H1 (cell line): ENCODE results near the gene LRRC63. TPM values are rescaled to one million over a fixed set of nuclear protein-coding genes. Genes with fewer than 3 reads are reported as not detected.

Source experiments
- CTCF ChIA-PET: fragments of 300-600 bp; sonication (Branson Sonifier 250); formaldehyde crosslinking; loops from one replicate; lab custom pipeline; 2021; ENCODE audit not compliant: partially characterized antibody; lab: Charles Lee
- POLR2A ChIA-PET: fragments of 300-600 bp; sonication (Branson Sonifier 250); formaldehyde crosslinking; loops from one replicate; lab custom pipeline; 2021; ENCODE audit warnings: inconsistent platforms; ENCODE audit not compliant: partially characterized antibody; lab: Charles Lee
- DNase-seq, 2 experiments: peaks; one replicate each; pipeline versions ENCODE4 v3.0.0 to v3.0.0-alpha.2; 2010 to 2022; ENCODE audit warnings: low spot score in 2 of 2, low read depth in 1 of 2, mixed read lengths in 1 of 2
- FAIRE-seq: peaks from 2 replicates; lab custom pipeline; 2011; peaks lifted over from hg19 to GRCh38; lab: Jason Lieb, UNC
- H2AFZ ChIP-seq: 2 replicates; pipeline ENCODE4 v1.8.1; 2012; ENCODE audit warnings: low read length, inconsistent platforms
- H2AK5ac ChIP-seq: 2 replicates; pipeline ENCODE4 v1.6.1; 2013; ENCODE audit warnings: low read depth, low read length
- H2BK120ac ChIP-seq: replicated peaks from 2 replicates; pipeline ENCODE3; 2013; ENCODE audit warnings: low read depth, low read length, inconsistent platforms
- H2BK12ac ChIP-seq: 2 replicates; pipeline ENCODE4 v1.6.1; 2013; ENCODE audit warnings: low read depth, low read length
- H2BK15ac ChIP-seq: 2 replicates; pipeline ENCODE4 v1.6.1; 2013; ENCODE audit warnings: low read length
- H2BK20ac ChIP-seq: 2 replicates; pipeline ENCODE4 v1.6.1; 2013; ENCODE audit warnings: low read length
- H2BK5ac ChIP-seq: 2 replicates; pipeline ENCODE4 v1.6.1; 2013; ENCODE audit warnings: low read depth, low read length
- H3K14ac ChIP-seq: 2 replicates; pipeline ENCODE4 v1.6.1; 2013; ENCODE audit warnings: inconsistent platforms; ENCODE audit not compliant: insufficient read length
- H3K18ac ChIP-seq: 2 replicates; pipeline ENCODE4 v1.6.1; 2013; ENCODE audit warnings: low read length; ENCODE audit errors: extremely low read depth
- H3K23ac ChIP-seq: 2 replicates; pipeline ENCODE4 v1.6.1; 2013; ENCODE audit warnings: inconsistent platforms; ENCODE audit not compliant: insufficient read length
- H3K23me2 ChIP-seq: 2 replicates; pipeline ENCODE4 v1.6.1; 2013; ENCODE audit warnings: low read depth, low read length
- H3K27ac ChIP-seq: 2 replicates; pipeline ENCODE4 v1.6.1; 2011; ENCODE audit warnings: low read depth, low read length, inconsistent platforms
- H3K27me3 ChIP-seq, 4 experiments: replicated peaks in 1 of 4; 1 replicate in 1 of 4; 2 replicates in 3 of 4; pipeline versions ENCODE4 v1.6.1 to v1.8.1; 2011 to 2013; ENCODE audit warnings: low read length in 3 of 4, mild to moderate bottlenecking in 3 of 4, inconsistent platforms in 2 of 4, mixed read lengths in 2 of 4, moderate library complexity in 1 of 4; ENCODE audit not compliant: control insufficient read depth in 3 of 4, insufficient read depth in 3 of 4; ENCODE audit errors: extremely low read depth in 1 of 4
- H3K36me3 ChIP-seq, 4 experiments: 2 replicates each; pipeline versions ENCODE4 v1.6.1 to v1.8.1; 2011 to 2013; ENCODE audit warnings: mild to moderate bottlenecking in 4 of 4, low read length in 3 of 4, moderate library complexity in 2 of 4, control low read depth in 1 of 4, inconsistent platforms in 1 of 4; ENCODE audit not compliant: insufficient read depth in 4 of 4, control insufficient read depth in 2 of 4
- H3K4ac ChIP-seq: replicated peaks from 2 replicates; pipeline ENCODE3; 2013; ENCODE audit warnings: low read length, low read depth, mixed read lengths, inconsistent platforms; ENCODE audit not compliant: insufficient read length
- H3K4me1 ChIP-seq, 4 experiments: replicated peaks in 1 of 4; 1 replicate in 1 of 4; 2 replicates in 3 of 4; pipeline versions ENCODE4 v1.6.1 to v1.8.1; 2011 to 2013; ENCODE audit warnings: low read length in 3 of 4, inconsistent platforms in 2 of 4, mixed read lengths in 1 of 4; ENCODE audit not compliant: insufficient read depth in 4 of 4, control insufficient read depth in 3 of 4
- H3K4me2 ChIP-seq, 2 experiments: 2 replicates each; pipeline versions ENCODE4 v1.6.1 to v1.8.1; 2011 to 2013; ENCODE audit warnings: low read depth in 2 of 2, low read length in 2 of 2, control low read depth in 1 of 2, inconsistent platforms in 1 of 2, mild to moderate bottlenecking in 1 of 2; ENCODE audit not compliant: insufficient read depth in 1 of 2
- H3K4me3 ChIP-seq, 4 experiments: fragments of 200-600, 300-600 bp in 1 of 4; sonication (generic), shearing (Covaris generic), sonication (Bioruptor Twin) in 1 of 4; 2 replicates each; pipeline versions ENCODE4 v1.5.1 to v1.8.1; 2011 to 2016; ENCODE audit warnings: low read length in 4 of 4, low read depth in 3 of 4, control low read depth in 2 of 4, inconsistent platforms in 2 of 4, mild to moderate bottlenecking in 2 of 4, mixed read lengths in 1 of 4, moderate library complexity in 1 of 4; ENCODE audit not compliant: insufficient read depth in 2 of 4; ENCODE audit errors: extremely low read depth in 1 of 4
- H3K56ac ChIP-seq: replicated peaks from 2 replicates; pipeline ENCODE3; 2013; ENCODE audit warnings: low read depth, mild to moderate bottlenecking, mixed read lengths, low read length, inconsistent platforms; ENCODE audit not compliant: insufficient read length
- H3K79me1 ChIP-seq: 2 replicates; pipeline ENCODE4 v1.6.1; 2013; ENCODE audit warnings: low read depth, low read length, control low read depth
- H3K79me2 ChIP-seq, 2 experiments: 2 replicates each; pipeline versions ENCODE4 v1.6.1 to v1.8.1; 2012 to 2013; ENCODE audit warnings: low read length in 2 of 2, mild to moderate bottlenecking in 2 of 2, inconsistent platforms in 1 of 2; ENCODE audit not compliant: insufficient read depth in 2 of 2, control insufficient read depth in 1 of 2
- H3K9ac ChIP-seq, 4 experiments: replicated peaks in 1 of 4; 1 replicate in 1 of 4; 2 replicates in 3 of 4; pipeline versions ENCODE4 v1.6.1 to v1.8.1; 2011 to 2013; ENCODE audit warnings: low read depth in 3 of 4, low read length in 3 of 4, control low read depth in 2 of 4, mild to moderate bottlenecking in 2 of 4, moderate library complexity in 2 of 4, inconsistent platforms in 1 of 4; ENCODE audit errors: extremely low read depth in 1 of 4
- H3K9me3 ChIP-seq, 2 experiments: 2 replicates each; pipeline versions ENCODE4 v1.6.1 to v1.8.1; 2012 to 2013; ENCODE audit warnings: mild to moderate bottlenecking in 2 of 2, moderate library complexity in 2 of 2, control low read depth in 1 of 2, inconsistent platforms in 1 of 2, low read depth in 1 of 2, low read length in 1 of 2, mixed read lengths in 1 of 2; ENCODE audit not compliant: insufficient read depth in 2 of 2
- H4K20me1 ChIP-seq, 2 experiments: replicated peaks in 1 of 2; 2 replicates each; pipeline versions ENCODE3 to v1.8.1; 2011 to 2013; ENCODE audit warnings: inconsistent platforms in 2 of 2, low read length in 2 of 2, mild to moderate bottlenecking in 1 of 2; ENCODE audit not compliant: insufficient read depth in 2 of 2, control insufficient read depth in 1 of 2
- H4K5ac ChIP-seq: 2 replicates; pipeline ENCODE4 v1.6.1; 2013; ENCODE audit warnings: low read length, low read depth, mixed read lengths, inconsistent platforms; ENCODE audit not compliant: insufficient read length
- H4K8ac ChIP-seq: 2 replicates; pipeline ENCODE4 v1.8.0; 2013; ENCODE audit warnings: mild to moderate bottlenecking, moderate library complexity, low read length, inconsistent platforms; ENCODE audit not compliant: insufficient read depth; ENCODE audit errors: extremely low read depth
- H4K91ac ChIP-seq: replicated peaks from 2 replicates; pipeline ENCODE3; 2013; ENCODE audit warnings: low read length, mixed read lengths, inconsistent platforms; ENCODE audit not compliant: insufficient read length
- EGR1 ChIP-seq: IDR thresholded peaks from 2 replicates; pipeline ENCODE4 v1.6.1; 2011; ENCODE audit warnings: low read depth, low read length, borderline replicate concordance
- HDAC2 ChIP-seq, 2 experiments: fragments of 300-600 bp in 1 of 2; sonication (generic) in 1 of 2; IDR thresholded peaks; 2 replicates each; pipeline ENCODE4 v1.6.1; 2011 to 2012; ENCODE audit warnings: low read depth in 2 of 2, low read length in 2 of 2, mild to moderate bottlenecking in 2 of 2, moderate library complexity in 2 of 2, borderline replicate concordance in 1 of 2, inconsistent platforms in 1 of 2
- JUN ChIP-seq: IDR thresholded peaks from 2 replicates; pipeline ENCODE4 v1.6.1; 2011; ENCODE audit warnings: low read depth, mild to moderate bottlenecking, improper control_type of control experiment, low read length
- MAFK ChIP-seq: IDR thresholded peaks from 2 replicates; pipeline ENCODE4 v1.6.1; 2012; ENCODE audit warnings: low read depth, mild to moderate bottlenecking, improper control_type of control experiment, low read length
- RFX5 ChIP-seq: IDR thresholded peaks from 2 replicates; pipeline ENCODE4 v1.6.1; 2011; ENCODE audit warnings: low read depth, low read length, improper control_type of control experiment, borderline replicate concordance
- RXRA ChIP-seq: IDR thresholded peaks from 2 replicates; pipeline ENCODE4 v1.6.1; 2011; ENCODE audit warnings: low read depth, mild to moderate bottlenecking, low read length, moderate library complexity; ENCODE audit not compliant: insufficient read depth
- SAP30 ChIP-seq: fragments of 300-600 bp; sonication (generic); IDR thresholded peaks from 2 replicates; pipeline ENCODE4 v1.7.1; 2012; ENCODE audit warnings: low read length, moderate library complexity, mild to moderate bottlenecking, inconsistent platforms; ENCODE audit not compliant: insufficient read depth, insufficient replicate concordance
- TBP ChIP-seq: IDR thresholded peaks from 2 replicates; pipeline ENCODE4 v1.6.1; 2011; ENCODE audit warnings: low read depth, low read length, improper control_type of control experiment
- TEAD4 ChIP-seq: IDR thresholded peaks from 2 replicates; pipeline ENCODE4 v1.6.1; 2012; ENCODE audit warnings: low read depth, low read length, inconsistent platforms, mixed read lengths
- WGBS, 2 experiments: shearing (Covaris generic) in 1 of 2; methylation state at CpG; one replicate each; pipeline versions ENCODE4 v1.1.6 to v1.1.7; 2013 to 2015; ENCODE audit warnings: low lambda C conversion rate in 2 of 2, mixed read lengths in 2 of 2, inconsistent platforms in 1 of 2, low coverage in 1 of 2, missing lambda C conversion rate in 1 of 2; ENCODE audit not compliant: insufficient replicate concordance in 2 of 2, insufficient coverage in 1 of 2, insufficient read length in 1 of 2; ENCODE audit errors: extremely low coverage in 1 of 2, missing lambda C conversion rate in 1 of 2; 5-methylcytosine and 5-hydroxymethylcytosine counted together
- polyA plus RNA-seq, 7 experiments: library from polyadenylated mRNA; depleted of rRNA in 3 of 7; stranded (reverse) in 5 of 7; unstranded in 2 of 7; fragments of >200 nt in 5 of 7; fragments of 200-250 nt in 2 of 7; gene quantifications; 1 replicate in 5 of 7; 2 replicates in 1 of 7; 4 replicates in 1 of 7; pipeline versions ENCODE4 v1.2.1 to v1.2.3, GENCODE V29; 2011 to 2013; ENCODE audit warnings: missing spikeins in 2 of 7, mixed read lengths in 2 of 7
- total RNA-seq: library from RNA; stranded (reverse); fragmentation: NEBNext Ultra II Directional; extraction: Animal tissue kit (Norgen Biotek cat#: 25700); gene quantifications from 2 replicates; pipeline ENCODE4 v1.2.1, GENCODE V29; 2021

LRRC63 gene
- total and polyA plus RNA-seq, 2 of the 8 experiments (the other 6 are each of a cell fraction or from before 2014, with no cell fraction given) = not detected

DNA sequence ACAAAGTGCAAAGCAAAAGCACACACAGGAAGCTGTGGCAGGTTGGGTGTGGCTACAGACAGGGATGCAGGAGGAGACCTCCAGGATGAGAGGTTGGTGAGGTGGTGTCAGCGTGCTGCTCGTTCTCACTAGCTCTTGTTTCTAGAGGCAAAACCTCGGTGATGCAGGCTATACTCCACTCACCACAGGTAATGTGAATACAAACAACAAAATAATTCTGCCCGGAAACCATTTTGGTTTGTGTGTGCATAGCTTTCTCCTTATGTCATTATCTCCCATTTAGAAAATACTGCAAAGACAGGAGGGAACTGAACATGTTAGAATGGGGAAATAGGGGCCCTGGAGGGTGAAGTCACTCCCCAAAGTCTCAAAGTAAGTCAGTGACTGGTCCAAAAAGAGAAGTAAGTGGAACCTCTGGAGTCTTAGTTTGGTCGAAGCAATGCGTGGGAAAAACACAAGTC lies 39.2 kb upstream of the LRRC63 start:
- H4K5ac ChIP-seq = no peak overlapping the region
- H3K79me2 ChIP-seq = no peaks in the 10 kb centered on the region
- H2BK120ac ChIP-seq = no peak overlapping the region
- H3K23ac ChIP-seq = no peak overlapping the region
- no peak overlapping the region for H2AFZ ChIP-seq
- DNase-seq (no peak), FAIRE-seq (no peak)
- H3K4me3 ChIP-seq = no peak overlapping the region
- no peak overlapping the region for H4K8ac ChIP-seq
- no peak overlapping the region for H3K4me2 ChIP-seq
- TF ChIP-seq TBP (no peak), JUN (no peak), TEAD4 (no peak), MAFK (no peak), HDAC2 (IDR thresholded peaks at IDR 0.05; ENCODE audit: borderline replicate concordance in 1 of 2, low read depth in 2 of 2, low read length in 2 of 2) (no peak), RFX5 (no peak), EGR1 (no peak), RXRA (no peak), SAP30 (no peak)
- no peaks in the 10 kb centered on the region for H3K23me2 ChIP-seq
- peaks cover 0 to 6% (median 2%) of the 10 kb centered on the region in 4 experiments; a peak in 2 of 7 replicates for H3K4me1 ChIP-seq
- H3K27me3 ChIP-seq = peaks cover 0 to 4% (median 0%) of the 10 kb centered on the region in 4 experiments; a peak in 1 of 7 replicates
- H2BK15ac ChIP-seq = no peak overlapping the region
- H3K56ac ChIP-seq = no peak overlapping the region
- H2BK5ac ChIP-seq = no peak overlapping the region
- no peak overlapping the region for H3K4ac ChIP-seq
- no peaks in the 10 kb centered on the region for H3K36me3 ChIP-seq
- 89% methylated on average over 6 of the region's 6 CpGs; no CpG with 5 or more reads in 1 of the 2 experiments for WGBS, 2 experiments
- no peaks in the 10 kb centered on the region for H4K20me1 ChIP-seq
- H3K79me1 ChIP-seq = no peaks in the 10 kb centered on the region
- H3K9me3 ChIP-seq = no peaks in the 10 kb centered on the region
- no peak overlapping the region for H4K91ac ChIP-seq
- H2BK12ac ChIP-seq = no peak overlapping the region
- no peak overlapping the region for H2BK20ac ChIP-seq
- no peak overlapping the region for H3K14ac ChIP-seq
- ChIA-PET POLR2A (no interaction called here), CTCF (interaction anchor here (0.9 to 3.5 kb wide), 4 partner anchors 10 to 14 kb away, joined by 3 to 25 read pairs (median 6); no protein-coding TSS in a partner anchor)
- H2AK5ac ChIP-seq = no peak overlapping the region
- no peak overlapping the region for H3K9ac ChIP-seq
- no peak overlapping the region for H3K27ac ChIP-seq
- no peak overlapping the region for H3K18ac ChIP-seq
